Measurements from ENCODE around the gene COMMD2. TPM values are rescaled to one million over a fixed set of nuclear protein-coding genes. Genes with fewer than 3 reads are reported as not detected.

The COMMD2 gene
- total RNA-seq, 1 donor from 2014 or later, result 60.8 TPM

DNA sequence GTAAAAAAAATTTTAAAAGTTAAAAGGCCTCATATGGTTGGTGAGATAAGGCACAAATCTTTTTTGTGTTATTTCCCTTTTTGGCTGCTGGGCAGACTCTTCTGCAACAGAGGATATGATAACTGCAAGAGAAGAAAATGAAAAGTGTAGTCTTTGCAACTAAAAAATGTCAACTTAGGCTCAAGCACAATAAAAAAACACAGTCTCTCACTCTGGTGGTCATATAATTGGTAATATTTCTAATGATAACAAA lies 15.4 kb downstream of the COMMD2 start:
- Mint-ChIP-seq H3K27ac (ENCODE audit: unreplicated experiment) (no peak overlapping the region), H3K9me3 (ENCODE audit: unreplicated experiment) (no peaks in the 10 kb centered on the region), H3K4me1 (ENCODE audit: low read depth, unreplicated experiment) (no peaks in the 10 kb centered on the region), H3K4me3 (ENCODE audit: unreplicated experiment) (no peak overlapping the region), H3K36me3 (ENCODE audit: unreplicated experiment) (no peaks in the 10 kb centered on the region), H3K27me3 (ENCODE audit: unreplicated experiment) (no peaks in the 10 kb centered on the region)
- no peak for TF ChIP-seq CTCF (IDR thresholded peaks at IDR 0.05; ENCODE audit: partially characterized antibody, unreplicated experiment)
- no peak for DNase-seq

GRCh38 chr3:149736175-149736952 lies 15.9 kb downstream of the COMMD2 start:
- no peak overlapping the region for H3K27ac Mint-ChIP-seq (ENCODE audit: unreplicated experiment)
- H3K4me3 Mint-ChIP-seq (ENCODE audit: unreplicated experiment), result no peak overlapping the region
- H3K4me1 Mint-ChIP-seq (ENCODE audit: low read depth, unreplicated experiment), result no peaks in the 10 kb centered on the region
- no peaks in the 10 kb centered on the region for H3K27me3 Mint-ChIP-seq (ENCODE audit: unreplicated experiment)
- H3K9me3 Mint-ChIP-seq (ENCODE audit: unreplicated experiment), result no peaks in the 10 kb centered on the region
- no peak for DNase-seq
- TF ChIP-seq CTCF (IDR thresholded peaks at IDR 0.05; ENCODE audit: partially characterized antibody, unreplicated experiment), result no peak
- no peaks in the 10 kb centered on the region for H3K36me3 Mint-ChIP-seq (ENCODE audit: unreplicated experiment)

GRCh38 chr3:149732234-149732633 lies 20.1 kb downstream of the COMMD2 start:
- DNase-seq, result no peak
- no peak overlapping the region for H3K27ac Mint-ChIP-seq (ENCODE audit: unreplicated experiment)
- H3K9me3 Mint-ChIP-seq (ENCODE audit: unreplicated experiment), result no peaks in the 10 kb centered on the region
- H3K36me3 Mint-ChIP-seq (ENCODE audit: unreplicated experiment), result no peaks in the 10 kb centered on the region
- TF ChIP-seq CTCF (IDR thresholded peaks at IDR 0.05; ENCODE audit: partially characterized antibody, unreplicated experiment), result no peak
- no peaks in the 10 kb centered on the region for H3K4me1 Mint-ChIP-seq (ENCODE audit: low read depth, unreplicated experiment)
- peaks cover 2% of the 10 kb centered on the region for H3K27me3 Mint-ChIP-seq (ENCODE audit: unreplicated experiment)
- no peak overlapping the region for H3K4me3 Mint-ChIP-seq (ENCODE audit: unreplicated experiment)

GRCh38 chr3:149727656-149728055 lies 24.6 kb downstream of the COMMD2 start:
- peaks cover 3% of the 10 kb centered on the region for H3K36me3 Mint-ChIP-seq (ENCODE audit: unreplicated experiment)
- DNase-seq, result no peak
- no peak overlapping the region for H3K4me3 Mint-ChIP-seq (ENCODE audit: unreplicated experiment)
- H3K27me3 Mint-ChIP-seq (ENCODE audit: unreplicated experiment), result peaks cover 2% of the 10 kb centered on the region
- no peak for TF ChIP-seq CTCF (IDR thresholded peaks at IDR 0.05; ENCODE audit: partially characterized antibody, unreplicated experiment)
- H3K27ac Mint-ChIP-seq (ENCODE audit: unreplicated experiment), result no peak overlapping the region
- no peaks in the 10 kb centered on the region for H3K9me3 Mint-ChIP-seq (ENCODE audit: unreplicated experiment)
- no peaks in the 10 kb centered on the region for H3K4me1 Mint-ChIP-seq (ENCODE audit: low read depth, unreplicated experiment)

DNA sequence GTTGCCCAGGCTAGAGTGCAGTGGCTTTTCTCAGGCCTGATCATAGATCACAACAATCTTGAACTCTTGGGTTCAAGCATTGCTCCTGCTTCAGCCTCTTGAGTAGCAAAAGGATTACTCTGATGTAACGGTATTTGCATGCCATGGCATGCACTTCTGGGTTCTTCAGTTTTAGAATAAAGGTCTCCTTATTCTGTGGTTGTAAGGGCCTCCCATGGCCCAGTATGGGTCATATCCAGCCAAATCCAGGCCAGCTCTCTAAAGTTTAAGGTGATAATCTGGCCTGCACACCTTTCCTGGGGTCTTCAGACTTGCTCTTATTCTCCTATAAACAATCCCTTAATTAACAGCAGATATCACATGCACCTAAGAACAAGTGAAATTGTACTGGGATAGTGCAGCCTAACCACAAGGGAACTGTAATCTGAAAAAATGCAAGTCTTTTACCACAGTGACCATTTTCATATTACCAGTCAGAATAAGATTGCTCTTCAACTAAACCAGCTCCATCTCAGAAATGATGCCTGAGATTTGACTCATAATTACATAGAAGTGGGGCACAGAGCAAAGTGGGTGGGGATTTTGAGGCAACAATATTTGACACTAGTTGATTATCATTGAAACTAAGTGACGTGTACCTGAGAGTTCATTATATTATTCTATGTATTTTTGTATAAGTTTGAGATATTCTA lies 25.4 kb downstream of the COMMD2 start:
- H3K4me3 Mint-ChIP-seq (ENCODE audit: unreplicated experiment), result no peak overlapping the region

More for the DNA sequence above, 25.4 kb downstream of the COMMD2 start:
- Mint-ChIP-seq H3K27me3 (ENCODE audit: unreplicated experiment) (peaks cover 2% of the 10 kb centered on the region), H3K4me1 (ENCODE audit: low read depth, unreplicated experiment) (no peaks in the 10 kb centered on the region), H3K36me3 (ENCODE audit: unreplicated experiment) (peaks cover 6% of the 10 kb centered on the region), H3K27ac (ENCODE audit: unreplicated experiment) (no peak overlapping the region), H3K9me3 (ENCODE audit: unreplicated experiment) (no peaks in the 10 kb centered on the region)
- no peak for DNase-seq
- TF ChIP-seq CTCF (IDR thresholded peaks at IDR 0.05; ENCODE audit: partially characterized antibody, unreplicated experiment), result no peak
